ENCODE results near the gene HESX1.

Gene HESX1

GRCh38 chr3:57199895-57200297 lies at the start of gene HESX1:
HESX1 (minus strand) TSS chr3:57199978; CDS start chr3:57199918, 60 bp downstream.
- DNase-seq (ENCODE audit: low spot score), result no peak

- no peak for DNase-seq (ENCODE audit: low spot score)
These were observed 45.2 kb upstream of the HESX1 start for GRCh38 chr3:57244946-57245345.

- DNase-seq (ENCODE audit: low spot score), result no peak
These were observed 35.1 kb upstream of the HESX1 start for GRCh38 chr3:57234613-57235575.

- no peak for DNase-seq (ENCODE audit: low spot score)
These were observed 34.0 kb upstream of the HESX1 start for GRCh38 chr3:57233799-57234198.

- DNase-seq (ENCODE audit: low spot score), result no peak
These were observed 30.2 kb upstream of the HESX1 start for GRCh38 chr3:57230006-57230405.

- DNase-seq (ENCODE audit: low spot score), result peak; percentile 36
These were observed 28.4 kb upstream of the HESX1 start for GRCh38 chr3:57227930-57228751.

- DNase-seq (ENCODE audit: low spot score), result peak; percentile 85
These were observed 27.6 kb upstream of the HESX1 start, which contains the start of gene APPL1 for GRCh38 chr3:57227204-57227929. APPL1 (plus strand) TSS chr3:57227729; CDS start chr3:57227884, 155 bp downstream.

- DNase-seq (ENCODE audit: low spot score), result no peak
These were observed 26.4 kb upstream of the HESX1 start for GRCh38 chr3:57226176-57226575.

- DNase-seq (ENCODE audit: low spot score), result no peak
These were observed 25.1 kb upstream of the HESX1 start for GRCh38 chr3:57224856-57225255.

GRCh38 chr3:57221883-57222282 lies 22.1 kb upstream of the HESX1 start:
- DNase-seq (ENCODE audit: low spot score), result no peak

GRCh38 chr3:57206423-57206822 lies 6.6 kb upstream of the HESX1 start:
- DNase-seq (ENCODE audit: low spot score), result no peak

GRCh38 chr3:57194641-57195040 lies 5.1 kb downstream of the HESX1 start:
- DNase-seq (ENCODE audit: low spot score), result no peak

GRCh38 chr3:57192028-57192427 lies 7.8 kb downstream of the HESX1 start:
- no peak for DNase-seq (ENCODE audit: low spot score)

- DNase-seq (ENCODE audit: low spot score), result no peak
These were observed 15.3 kb downstream of the HESX1 start for GRCh38 chr3:57184526-57184925.

GRCh38 chr3:57179580-57180410 lies 20.0 kb downstream of the HESX1 start:
- no peak for DNase-seq (ENCODE audit: low spot score)

- DNase-seq (ENCODE audit: low spot score), result no peak
These were observed 23.7 kb downstream of the HESX1 start for GRCh38 chr3:57176045-57176444.

- no peak for DNase-seq (ENCODE audit: low spot score)
These were observed 26.1 kb downstream of the HESX1 start for GRCh38 chr3:57173687-57174086.

- no peak for DNase-seq (ENCODE audit: low spot score)
These were observed 28.8 kb downstream of the HESX1 start for GRCh38 chr3:57170946-57171345.

GRCh38 chr3:57169872-57170623 lies 29.7 kb downstream of the HESX1 start:
- peak; percentile 29 for DNase-seq (ENCODE audit: low spot score)

- no peak for DNase-seq (ENCODE audit: low spot score)
These were observed 30.7 kb downstream of the HESX1 start for GRCh38 chr3:57169108-57169507.

Data from CD4-positive, alpha-beta T cell treated with Interleukin-15 for 4 hours (primary cell).